HG03175 (cell line): ENCODE results near the gene P3H3.

Experiments used
- ATAC-seq: cut with Tn5 transposase; IDR thresholded peaks from one replicate; pipeline ENCODE4 v1.9.1; 2021; ENCODE audit warnings: mild to moderate bottlenecking, moderate library complexity; ENCODE audit not compliant: unreplicated experiment

Gene P3H3

GRCh38 chr12:6826125-6826733, 2.0 kb upstream of the P3H3 start:
- no peak for ATAC-seq

- no peak for ATAC-seq
These were observed 1.3 kb upstream of the P3H3 start for GRCh38 chr12:6826734-6827436.

GRCh38 chr12:6827437-6827911, 733 bp upstream of the P3H3 start:
- ATAC-seq: no peak

- ATAC-seq: no peak
These were observed 751 bp downstream of the P3H3 start for GRCh38 chr12:6828781-6829535.

- no peak for ATAC-seq
These were observed 1.5 kb downstream of the P3H3 start for GRCh38 chr12:6829536-6830220.

GRCh38 chr12:6830286-6830890, 2.2 kb downstream of the P3H3 start:
- ATAC-seq: no peak

- no peak for ATAC-seq
These were observed 2.8 kb downstream of the P3H3 start for GRCh38 chr12:6830999-6831398.

GRCh38 chr12:6831450-6831995, 3.3 kb downstream of the P3H3 start:
- ATAC-seq: no peak

GRCh38 chr12:6832125-6832524, 3.9 kb downstream of the P3H3 start:
- ATAC-seq: no peak

- ATAC-seq: no peak
These were observed 5.1 kb downstream of the P3H3 start for GRCh38 chr12:6833189-6833890.

- no peak for ATAC-seq
These were observed 6.0 kb downstream of the P3H3 start for GRCh38 chr12:6834254-6834653.

- ATAC-seq: no peak
These were observed 6.7 kb downstream of the P3H3 start for GRCh38 chr12:6834873-6835272.

GRCh38 chr12:6836851-6837250, 8.6 kb downstream of the P3H3 start:
- ATAC-seq: no peak

GRCh38 chr12:6837370-6838060, 9.3 kb downstream of the P3H3 start:
- no peak for ATAC-seq

GRCh38 chr12:6838854-6839253, 10.6 kb downstream of the P3H3 start:
- ATAC-seq: no peak

- peak; percentile 61 for ATAC-seq
These were observed 11.4 kb downstream of the P3H3 start for GRCh38 chr12:6839482-6840201.

- ATAC-seq: no peak
These were observed 12.1 kb downstream of the P3H3 start for GRCh38 chr12:6840330-6840729.

- no peak for ATAC-seq
These were observed 12.7 kb downstream of the P3H3 start, which contains the start of gene GNB3 for GRCh38 chr12:6840761-6841515. TSS of gene GNB3 (plus strand) at chr12:6840925. CDS start at chr12:6841288, 363 bp downstream.
